GM19324 (cell line): ENCODE data around the gene ICAM2.

Experiments used
- ATAC-seq: cut with Tn5 transposase; IDR thresholded peaks from one replicate; pipeline ENCODE4 v1.9.1; 2021; ENCODE audit warnings: mild to moderate bottlenecking, moderate library complexity; ENCODE audit not compliant: unreplicated experiment, low FRiP score

Gene ICAM2

DNA sequence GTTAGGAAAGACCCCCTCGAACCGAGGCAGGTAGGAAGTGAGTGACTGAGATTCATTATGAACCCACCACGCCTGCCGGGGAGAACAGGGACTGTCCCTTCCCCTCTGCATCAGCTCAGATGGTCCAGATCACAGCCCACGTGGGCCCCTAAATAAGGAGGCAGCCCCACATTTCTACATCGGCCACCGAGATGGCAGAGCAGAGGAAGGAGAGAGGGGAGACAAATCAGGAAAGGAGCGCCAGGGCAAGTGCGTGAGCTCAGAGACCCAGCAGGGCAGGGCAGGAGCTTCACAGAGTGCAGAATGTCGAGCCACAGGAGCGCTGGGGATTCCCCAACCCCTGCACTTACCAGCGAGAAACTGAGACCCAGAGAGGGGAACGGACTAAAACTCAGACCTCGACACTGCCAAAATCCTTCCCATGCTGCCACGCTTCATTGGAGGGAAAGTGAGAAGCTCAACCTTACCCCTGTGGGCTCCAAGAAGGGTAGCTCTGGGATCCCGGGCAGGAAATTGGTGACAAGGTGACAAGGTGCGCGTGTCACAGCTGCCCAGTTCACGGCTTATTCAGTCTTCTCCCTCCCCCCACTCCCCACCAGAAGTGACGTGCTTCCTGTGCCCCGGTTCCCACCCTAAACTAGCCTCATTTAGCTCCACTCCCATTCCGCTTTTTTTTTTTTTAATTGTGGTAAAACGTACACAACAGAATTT lies at the start of gene ICAM2:
Gene ICAM2, minus strand, starts transcription at position 578 of the 711 bp plus-strand sequence. CDS start 13,942 bp downstream, outside the sequence.
- ATAC-seq: peak; percentile 63

DNA sequence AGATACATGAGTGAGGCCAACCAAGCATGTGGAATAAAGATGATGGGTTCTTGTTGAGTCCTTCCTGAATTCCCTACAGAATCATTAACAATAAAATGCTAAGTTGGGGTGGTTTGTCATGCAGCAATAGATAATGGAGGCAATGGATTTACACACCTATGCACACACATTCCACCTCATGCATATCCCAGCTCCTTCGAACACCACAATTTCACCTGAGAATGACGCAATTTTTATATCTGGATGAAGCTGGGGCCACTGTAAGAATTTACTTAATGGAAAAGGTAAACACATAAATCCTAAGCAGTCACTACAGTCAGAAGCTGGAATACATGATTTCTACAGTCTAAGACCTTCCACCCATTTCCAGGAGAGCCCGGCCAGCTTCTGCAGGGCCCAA lies 49.8 kb upstream of the ICAM2 start:
- ATAC-seq: no peak

DNA sequence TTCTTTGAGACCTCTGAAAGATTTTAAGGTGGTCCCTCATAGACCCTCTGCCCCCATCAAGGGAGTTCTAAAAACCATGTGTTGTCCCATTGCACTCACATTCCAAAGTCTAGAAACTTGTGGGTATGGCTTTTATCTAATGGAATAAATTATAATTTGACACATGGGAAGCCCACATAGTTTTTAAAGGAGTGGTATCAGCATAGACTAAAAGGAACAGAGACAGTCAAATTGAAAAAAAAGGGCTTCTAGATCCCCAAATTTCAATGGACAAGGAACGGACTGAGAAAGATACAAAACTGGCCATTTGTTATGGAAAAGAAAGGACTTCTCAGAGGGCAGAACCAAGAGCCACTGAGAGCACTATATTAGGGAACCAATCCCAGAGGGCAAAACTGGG lies 48.7 kb upstream of the ICAM2 start:
- ATAC-seq: no peak

DNA sequence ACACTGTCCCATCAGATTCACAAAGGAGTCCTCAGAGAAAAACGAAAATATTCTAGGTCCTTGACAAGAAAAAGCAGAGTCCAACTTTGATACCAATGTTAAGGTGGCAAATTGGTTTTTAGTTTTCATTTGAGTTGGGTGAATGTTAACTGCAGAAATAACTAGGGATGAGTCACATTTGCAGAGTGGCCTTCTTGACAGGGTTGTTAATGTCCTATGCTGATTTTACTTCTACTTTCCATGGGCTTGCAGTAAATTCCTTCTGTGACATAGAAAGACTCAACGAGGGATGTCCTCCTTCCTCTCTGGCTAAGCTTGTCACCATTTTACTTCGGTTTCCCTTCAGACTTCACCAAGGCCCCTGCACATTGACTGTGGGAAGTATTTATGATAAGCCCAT lies 47.2 kb upstream of the ICAM2 start:
- no peak for ATAC-seq

DNA sequence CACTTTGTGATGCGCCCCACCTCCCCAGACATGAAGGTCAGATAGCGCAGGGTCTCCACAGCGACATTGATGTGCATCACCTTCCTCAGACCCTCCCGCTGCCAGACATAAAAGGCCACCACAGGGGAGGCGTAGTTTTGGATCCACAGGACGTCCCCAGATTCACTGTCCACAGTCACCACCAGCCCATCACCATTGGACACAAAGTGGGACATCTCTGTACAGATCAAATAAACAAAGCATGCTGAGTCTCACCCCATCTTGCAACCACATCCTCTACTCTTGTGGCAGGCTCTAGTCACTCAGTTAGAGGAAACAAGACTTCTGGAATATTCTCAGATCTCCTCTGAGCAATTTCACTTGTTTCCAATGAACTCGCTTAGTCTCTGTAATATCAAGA lies 46.3 kb upstream of the ICAM2 start:
- no peak for ATAC-seq

DNA sequence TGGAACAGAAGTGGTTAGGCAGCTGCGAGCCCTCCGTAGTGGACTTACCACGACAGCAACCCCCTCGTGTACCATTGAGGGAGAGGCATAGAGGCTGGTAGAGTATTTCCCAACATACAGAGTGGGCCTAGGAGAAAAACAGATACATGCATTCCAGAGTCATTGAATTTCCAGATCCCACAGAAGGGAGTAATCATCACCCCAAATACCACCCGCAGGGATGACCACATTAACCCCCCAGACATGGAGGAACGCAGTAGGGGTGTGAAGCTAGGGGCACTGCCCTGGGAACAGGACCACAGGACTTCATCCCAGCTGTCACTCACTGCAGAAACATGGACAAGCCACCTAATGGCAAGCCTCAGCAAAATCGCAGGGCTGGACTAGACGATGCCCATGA lies 44.7 kb upstream of the ICAM2 start:
- no peak for ATAC-seq

DNA sequence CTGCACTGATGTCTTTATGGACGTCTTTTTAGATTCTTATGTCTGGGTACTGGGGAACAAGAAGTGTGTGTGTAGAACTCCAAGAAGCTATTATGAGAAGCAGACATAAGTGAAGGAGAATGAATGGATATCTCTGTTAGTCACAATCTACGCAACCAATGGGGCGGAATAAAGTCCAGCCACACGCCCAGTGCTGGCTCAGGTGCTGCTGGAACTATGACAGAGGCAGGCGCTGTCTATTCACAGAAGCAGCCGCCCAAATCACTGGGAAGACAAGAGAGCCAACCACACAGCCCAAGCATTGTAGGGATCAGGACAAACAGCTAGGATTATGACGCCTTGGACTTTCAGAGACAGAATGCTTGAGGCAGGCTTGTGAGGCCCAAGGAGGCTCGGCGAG lies 43.9 kb upstream of the ICAM2 start:
- no peak for ATAC-seq

DNA sequence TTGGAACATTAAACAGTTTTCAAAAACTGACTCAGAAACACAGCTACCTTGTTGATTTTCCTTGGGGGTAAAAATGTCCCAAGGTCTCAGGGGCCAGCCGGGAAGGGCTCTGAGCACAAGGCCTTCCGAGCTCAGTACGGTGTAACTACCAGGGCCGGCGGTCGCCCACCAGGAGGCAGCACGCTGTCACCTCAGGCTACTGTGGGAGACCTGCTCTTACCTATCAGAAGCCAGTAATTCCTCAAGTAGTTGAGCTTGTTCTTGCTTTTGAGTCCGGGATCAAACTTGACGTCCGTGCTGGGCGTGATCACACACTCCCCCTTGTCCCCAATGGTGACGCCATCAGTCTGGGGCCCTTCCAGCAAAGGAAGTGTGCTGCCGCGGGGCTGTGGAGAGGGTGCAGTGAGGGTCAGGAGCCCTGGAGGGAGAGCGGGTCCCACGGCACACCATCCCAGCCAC lies 43.4 kb upstream of the ICAM2 start:
- no peak for ATAC-seq

DNA sequence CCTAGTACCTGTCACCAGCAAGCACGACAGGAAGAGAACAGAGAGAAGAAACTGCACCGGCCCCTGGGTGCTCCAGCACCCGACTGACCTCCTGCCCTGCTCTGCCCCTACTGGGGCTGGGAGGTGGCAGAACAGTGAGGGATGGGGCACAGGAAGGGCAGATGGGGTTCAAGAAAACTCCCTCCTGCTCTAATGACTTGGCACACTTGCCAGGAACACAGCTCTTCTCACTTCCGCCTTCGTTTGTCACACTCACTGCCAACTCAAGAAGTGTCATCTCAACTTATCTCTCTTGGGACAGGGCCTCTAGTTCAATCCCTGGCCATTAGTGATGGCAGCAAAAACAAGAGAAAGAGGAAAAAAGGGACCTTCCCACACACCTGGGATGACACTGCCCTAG lies 42.7 kb upstream of the ICAM2 start:
- no peak for ATAC-seq

DNA sequence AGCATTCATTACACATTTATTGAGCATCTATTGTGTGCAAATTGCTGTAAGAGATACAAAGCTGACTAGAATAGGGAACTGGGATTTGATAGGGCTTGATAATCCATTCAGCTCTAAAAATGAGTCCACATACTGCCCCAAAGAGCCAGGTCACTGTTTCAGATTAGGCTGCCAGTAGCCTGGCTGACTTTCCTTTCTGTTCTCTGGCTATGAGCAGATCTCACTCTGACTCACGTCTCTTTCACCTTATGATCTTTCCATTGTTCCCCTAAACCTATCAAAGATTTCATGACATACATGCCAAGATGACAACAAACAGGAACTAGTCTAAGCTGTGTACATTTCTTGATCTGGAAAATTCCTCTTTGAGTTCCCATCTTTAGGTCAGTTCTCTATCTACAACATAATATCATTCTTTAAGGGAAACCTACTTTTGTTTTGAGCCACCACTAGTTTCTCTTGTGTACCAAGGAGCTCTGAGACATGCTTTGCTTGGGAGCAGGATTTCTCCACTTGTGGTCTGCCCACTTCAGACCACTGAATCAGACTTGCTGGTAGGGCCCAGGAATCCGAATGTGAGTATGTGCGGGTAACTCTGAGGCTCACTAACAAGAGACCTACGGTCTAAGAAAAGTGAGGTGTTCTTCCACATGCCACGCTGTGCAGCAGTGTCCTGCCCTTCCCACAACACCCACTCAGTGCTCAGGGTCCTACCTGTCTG lies 40.9 kb upstream of the ICAM2 start:
- ATAC-seq: no peak

DNA sequence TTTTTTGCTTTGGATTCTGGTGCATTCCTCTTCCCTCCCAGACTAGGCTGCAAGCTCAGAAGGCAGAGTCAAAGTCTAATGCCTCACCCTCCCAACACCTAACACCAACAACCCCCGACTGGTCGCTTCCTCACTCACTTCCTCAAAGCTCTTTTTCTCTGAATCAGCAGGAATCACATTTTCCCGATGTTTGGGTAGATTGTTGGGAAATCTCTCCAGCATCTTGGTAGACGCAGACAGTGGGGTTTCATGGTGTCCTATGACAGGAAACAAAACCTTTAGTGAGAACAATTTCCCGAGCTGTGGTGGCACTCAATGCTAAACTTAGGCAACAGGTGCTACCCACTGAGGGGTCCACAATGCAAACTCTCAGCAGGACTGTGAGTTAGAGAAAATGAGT lies 39.9 kb upstream of the ICAM2 start:
- no peak for ATAC-seq

DNA sequence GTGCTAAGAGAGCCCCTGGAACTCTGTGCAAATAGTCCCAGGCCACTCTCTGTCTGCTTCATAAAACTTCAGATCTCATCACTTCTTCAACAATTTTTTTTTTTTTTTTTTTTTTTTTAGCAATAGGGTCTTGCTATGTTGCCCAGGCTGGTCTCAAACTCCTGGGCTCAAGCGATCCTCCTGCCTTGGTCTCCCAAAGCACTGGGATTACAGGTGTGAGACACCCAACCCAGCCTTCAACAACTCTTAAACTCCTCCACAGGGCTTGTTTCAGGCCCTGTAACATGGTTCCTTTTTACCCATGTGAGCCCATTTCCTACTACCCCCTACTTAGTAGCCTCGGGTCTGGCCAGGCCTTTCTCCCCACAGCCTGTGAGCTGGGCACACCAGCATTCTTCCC lies 39.3 kb upstream of the ICAM2 start:
- no peak for ATAC-seq

DNA sequence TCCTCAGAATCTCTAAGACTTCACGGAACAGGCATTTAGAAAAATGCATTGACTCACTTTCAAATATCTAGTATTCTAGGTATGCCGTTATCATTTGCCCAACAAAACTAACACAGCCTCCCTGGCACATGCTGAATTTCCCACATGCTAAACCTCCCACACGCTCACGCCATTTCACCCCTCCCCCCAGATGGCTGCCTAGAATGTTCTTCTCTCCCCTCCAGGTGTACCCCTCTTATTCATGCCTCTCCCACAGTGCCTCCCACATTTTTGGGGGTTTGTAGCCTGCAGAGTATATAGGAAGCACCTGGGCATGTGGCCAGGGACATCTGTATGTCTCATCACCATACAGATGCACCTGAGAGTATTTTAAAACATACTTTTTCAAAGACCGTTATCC lies 38.2 kb upstream of the ICAM2 start:
- ATAC-seq: no peak

DNA sequence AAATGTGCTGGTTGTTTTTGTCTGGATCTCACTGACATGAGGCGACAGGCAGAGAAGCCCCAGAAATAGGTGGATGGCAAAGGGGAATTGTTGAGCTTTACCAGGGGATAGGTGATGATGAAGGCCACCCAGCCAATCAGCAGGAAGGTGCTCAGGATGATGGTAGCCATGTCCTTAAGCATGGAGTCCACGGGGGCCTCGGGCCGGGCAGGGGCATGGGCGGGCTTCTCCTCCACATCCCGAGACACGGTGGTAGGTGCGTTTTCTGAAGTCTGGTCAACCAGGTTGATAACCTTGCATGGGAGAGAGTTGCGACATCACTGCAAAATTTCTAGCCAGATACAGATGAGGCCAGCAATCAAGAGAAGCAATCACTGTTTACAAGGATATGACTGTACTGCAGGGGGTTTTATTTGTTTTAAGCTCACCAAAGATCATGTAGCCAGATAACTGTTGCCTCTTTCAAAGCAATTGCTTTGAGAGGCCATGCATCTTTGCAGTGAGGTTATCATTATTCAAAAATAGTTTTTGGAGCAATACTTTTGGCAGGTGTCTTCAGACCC lies 37.3 kb upstream of the ICAM2 start:
- no peak for ATAC-seq

DNA sequence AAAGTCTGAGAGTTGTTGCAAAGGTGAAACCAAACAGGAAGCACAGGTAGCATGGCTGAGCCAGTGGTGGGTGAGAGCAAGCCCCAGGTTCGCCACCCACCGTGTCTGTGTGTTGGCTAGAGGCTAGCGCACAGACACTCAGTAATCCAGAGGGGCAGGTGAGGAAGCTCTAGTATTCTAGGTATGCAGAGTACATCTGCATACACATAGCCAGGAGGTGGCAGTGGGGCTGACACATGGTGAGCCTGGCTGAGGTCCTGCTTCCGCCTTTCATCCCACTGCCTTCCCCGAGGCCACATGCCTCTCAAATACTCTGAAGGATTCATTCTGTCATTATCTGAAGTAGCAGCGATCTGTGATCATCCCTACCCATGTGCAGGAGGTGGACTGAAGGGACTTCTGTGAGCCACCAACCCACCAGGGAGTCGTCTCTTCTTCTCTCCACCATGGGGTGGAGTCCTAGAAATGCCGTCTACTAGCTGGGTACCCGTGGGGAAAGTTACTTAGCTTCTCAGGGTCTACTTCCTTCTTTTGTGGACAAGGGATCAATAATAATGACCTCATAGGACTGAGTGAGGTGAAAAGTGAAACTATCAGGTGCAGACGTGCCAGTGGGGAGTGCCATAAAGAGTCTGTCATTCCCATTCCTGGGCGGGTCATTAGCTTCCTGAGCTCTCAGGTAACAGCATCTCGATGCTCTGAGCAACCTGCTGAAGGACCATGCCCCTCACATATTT lies 36.0 kb upstream of the ICAM2 start:
- ATAC-seq: peak; percentile 65

DNA sequence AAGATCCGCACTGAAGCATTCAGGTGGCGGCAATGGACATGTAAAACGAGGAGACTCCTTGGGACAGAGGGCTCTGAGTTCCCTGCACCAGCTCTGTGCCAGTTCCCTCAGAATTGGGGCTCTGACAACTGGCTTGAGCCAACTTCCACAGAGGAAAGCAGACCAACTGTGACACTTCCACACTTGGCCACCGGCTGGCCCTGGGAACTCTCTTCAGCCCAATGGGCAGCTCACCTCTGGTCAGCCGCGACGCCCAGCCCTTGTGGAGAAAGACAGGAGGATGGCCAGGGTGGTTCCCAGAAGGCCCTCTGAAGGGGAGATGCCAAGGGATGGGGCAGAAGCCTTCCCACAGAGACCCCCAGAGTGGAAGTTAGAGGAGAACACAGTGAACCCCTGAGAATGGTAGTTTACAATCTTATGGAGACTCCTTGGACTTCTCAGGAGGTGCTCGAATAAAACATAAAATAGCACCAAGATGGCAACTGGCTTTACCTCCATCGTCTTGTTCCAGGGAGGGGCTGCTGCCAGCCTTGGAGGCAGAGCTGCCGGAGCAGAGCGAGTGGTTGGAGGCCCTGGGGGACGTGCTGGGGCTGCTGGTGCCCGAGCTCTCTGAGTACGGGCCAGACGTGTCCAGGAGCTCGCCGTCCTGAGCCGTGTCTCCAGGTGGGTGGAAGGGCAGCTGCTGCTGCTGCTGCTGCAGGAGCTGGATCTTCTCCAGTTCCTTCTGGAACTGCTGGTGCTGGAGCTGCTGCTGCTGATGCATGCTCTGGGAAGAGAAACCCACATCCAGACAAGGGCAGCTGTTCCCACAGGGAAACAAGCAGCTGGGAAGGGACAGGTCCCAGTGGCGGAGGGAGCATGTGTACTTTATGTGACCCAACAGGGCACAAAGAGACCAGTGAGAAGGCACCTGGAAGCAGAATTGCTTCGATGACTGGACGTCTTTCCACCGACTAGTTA lies 35.0 kb upstream of the ICAM2 start:
- ATAC-seq: no peak

DNA sequence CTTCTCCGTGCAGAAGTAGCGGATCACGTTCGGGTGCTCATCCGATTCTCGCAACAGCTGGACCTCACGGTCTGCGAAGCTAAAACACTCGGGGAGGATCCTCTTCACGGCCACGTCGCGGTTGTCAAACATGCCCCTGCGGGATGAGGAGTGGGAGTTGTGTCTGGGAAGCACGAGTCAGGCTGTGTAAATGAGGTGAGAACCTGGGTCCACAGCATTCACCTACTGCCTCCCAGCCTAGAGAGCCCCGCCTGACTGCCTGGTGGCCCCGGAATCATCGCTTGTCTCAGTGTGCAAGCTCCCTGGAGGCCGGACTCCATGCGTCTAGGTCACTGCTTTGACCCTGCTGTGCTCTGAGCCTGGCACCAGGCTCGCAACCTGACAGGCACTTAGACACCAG lies 33.9 kb upstream of the ICAM2 start:
- ATAC-seq: no peak

DNA sequence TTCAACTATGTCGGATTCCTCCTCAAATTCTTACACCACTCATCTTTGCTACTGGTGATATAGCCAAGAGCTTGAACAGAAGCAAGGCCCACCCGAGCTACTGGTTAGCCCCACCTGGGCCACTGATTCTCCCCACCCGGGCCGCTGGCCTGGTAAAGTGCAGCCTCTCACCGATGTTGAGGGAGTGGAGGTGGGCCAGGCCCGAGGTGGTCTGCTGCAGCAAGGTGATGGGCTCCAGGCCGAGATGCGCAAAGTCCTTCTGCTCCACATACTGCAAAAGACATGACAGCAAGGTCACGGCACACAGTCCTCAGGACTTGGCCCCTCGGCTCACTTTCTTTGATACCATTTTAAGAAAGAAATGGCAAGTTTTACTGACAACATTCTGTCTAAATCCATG lies 32.7 kb upstream of the ICAM2 start:
- ATAC-seq: no peak

DNA sequence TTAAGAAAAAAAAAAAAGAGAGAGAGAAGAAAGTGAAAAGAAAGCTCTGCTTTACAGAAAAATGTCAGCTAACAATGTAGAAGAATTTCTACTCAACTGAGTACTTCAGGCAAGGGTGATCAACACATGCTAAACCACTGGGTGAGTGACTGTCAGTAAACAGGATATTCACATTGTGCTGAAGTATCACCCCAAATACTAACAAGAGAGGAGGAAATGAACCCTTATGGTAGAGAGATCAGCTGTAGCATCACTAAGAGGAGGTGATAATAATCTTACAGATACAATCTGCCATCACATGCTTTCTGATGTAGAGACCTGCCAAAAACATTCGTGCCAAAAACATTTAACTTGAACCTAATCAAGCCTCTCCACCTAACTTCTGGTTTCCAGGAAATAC lies 30.7 kb upstream of the ICAM2 start:
- no peak for ATAC-seq

DNA sequence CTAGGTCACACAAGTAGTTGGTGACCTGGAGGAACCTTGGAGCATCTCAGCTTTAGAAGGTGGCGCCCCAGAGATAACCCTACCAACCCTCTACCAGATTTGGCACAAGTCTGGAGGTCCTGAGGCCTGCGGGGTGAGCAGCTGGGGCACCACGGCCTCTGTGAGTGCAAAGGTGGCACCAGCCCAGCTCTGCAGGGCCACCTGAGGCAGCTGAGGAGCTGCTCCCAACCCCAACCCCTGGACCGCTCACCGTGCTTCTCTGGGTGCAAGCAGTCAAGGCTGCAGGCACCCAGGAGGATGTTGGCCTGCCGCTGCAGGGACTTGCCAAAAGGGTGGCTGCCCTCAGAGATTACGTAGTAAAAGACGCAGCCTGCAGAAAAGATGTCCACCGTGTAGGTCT lies 28.4 kb upstream of the ICAM2 start:
- no peak for ATAC-seq
